Activated T-helper 2 cell treated with anti-CD3 and anti-CD28 coated beads, Interferon-gamma antibody, Interleukin-2, Interleukin-4, amounts not matched to agents 10 μg/mL and 5 μg/mL and 100 μg/mL, durations not matched to agents 14 hours and 24 hours and 36 hours (primary cell): ENCODE data around the gene MRPS22. TPM values are rescaled to one million over a fixed set of nuclear protein-coding genes. Genes with fewer than 3 reads are reported as not detected.

Experiments used
- DNase-seq: peaks from one replicate; pipeline ENCODE4 v3.0.0; 2021; ENCODE audit warnings: low spot score
- H3K27ac Mint-ChIP-seq: one replicate; pipeline ENCODE4 v1.8.0; 2021; ENCODE audit warnings: mixed read lengths
- H3K27me3 Mint-ChIP-seq: one replicate; pipeline ENCODE4 v1.8.0; 2021; ENCODE audit warnings: low read depth, mixed read lengths
- H3K36me3 Mint-ChIP-seq: one replicate; pipeline ENCODE4 v1.8.0; 2021; ENCODE audit warnings: low read depth, mixed read lengths
- H3K4me1 Mint-ChIP-seq: one replicate; pipeline ENCODE4 v1.8.0; 2021; ENCODE audit warnings: low read depth, mixed read lengths
- H3K4me3 Mint-ChIP-seq: one replicate; pipeline ENCODE4 v1.8.0; 2021; ENCODE audit warnings: low read depth, mild to moderate bottlenecking, moderate library complexity, mixed read lengths
- H3K9me3 Mint-ChIP-seq: one replicate; pipeline ENCODE4 v1.8.0; 2021; ENCODE audit warnings: mixed read lengths
- intact Hi-C: fragments of 100-400 bp; cut with micrococcal nuclease; formaldehyde crosslinking; loops from one replicate; pipeline ENCODE4 v1.15.1; 2023
- total RNA-seq: library from RNA; stranded (reverse); gene quantifications from 2 replicates; pipeline ENCODE4 v1.2.3, GENCODE V29; 2022

The MRPS22 gene
- total RNA-seq = 51.2 and 51.9 TPM in 2 replicates

- peak; percentile 78 for DNase-seq
- Mint-ChIP-seq H3K36me3 (peaks cover 22% of the 10 kb centered on the region), H3K4me3 (no peak within 1 kb of the TSS), H3K27me3 (no peaks in the 10 kb centered on the region), H3K27ac (peak within 1 kb of the TSS; percentile 6), H3K4me1 (peaks cover 15% of the 10 kb centered on the region), H3K9me3 (peaks cover 5% of the 10 kb centered on the region)
- intact Hi-C loops = loop anchor here (1.0 to 10.0 kb wide), 4 partner anchors 13 to 752 kb away; partner anchors contain the start of genes CEP70, COPB2 and PIK3CB
These were observed at the start of gene MRPS22 for GRCh38 chr3:139343895-139344856. TSS of gene MRPS22 (plus strand) at chr3:139344020. CDS start at chr3:139344027, 7 bp downstream.

- no peak overlapping the region for H3K4me3 Mint-ChIP-seq
- H3K4me1 Mint-ChIP-seq = peaks cover 25% of the 10 kb centered on the region
- no peaks in the 10 kb centered on the region for H3K36me3 Mint-ChIP-seq
- DNase-seq = no peak
- H3K27ac Mint-ChIP-seq = no peak overlapping the region
- H3K9me3 Mint-ChIP-seq = no peaks in the 10 kb centered on the region
- H3K27me3 Mint-ChIP-seq = peaks cover 4% of the 10 kb centered on the region
- intact Hi-C loops = no loop called here
These were observed 48.8 kb upstream of the MRPS22 start for GRCh38 chr3:139295040-139295439.

GRCh38 chr3:139296141-139296718 is 47.6 kb upstream of the MRPS22 start:
- H3K27me3 Mint-ChIP-seq = peaks cover 4% of the 10 kb centered on the region
- no peaks in the 10 kb centered on the region for H3K36me3 Mint-ChIP-seq
- intact Hi-C loops = no loop called here

GRCh38 chr3:139297588-139298311 is 46.1 kb upstream of the MRPS22 start:
- H3K27ac Mint-ChIP-seq = no peak overlapping the region
- H3K4me1 Mint-ChIP-seq = peaks cover 38% of the 10 kb centered on the region
- DNase-seq = no peak
- intact Hi-C loops = no loop called here
- no peaks in the 10 kb centered on the region for H3K9me3 Mint-ChIP-seq
- no peak overlapping the region for H3K4me3 Mint-ChIP-seq
- H3K27me3 Mint-ChIP-seq = peaks cover 4% of the 10 kb centered on the region
- H3K36me3 Mint-ChIP-seq = no peaks in the 10 kb centered on the region

More at GRCh38 chr3:139296141-139296718, 47.6 kb upstream of the MRPS22 start:
- Mint-ChIP-seq H3K4me1 (peaks cover 28% of the 10 kb centered on the region), H3K27ac (no peak overlapping the region), H3K9me3 (no peaks in the 10 kb centered on the region), H3K4me3 (no peak overlapping the region)
- no peak for DNase-seq

GRCh38 chr3:139299261-139300132 is 44.3 kb upstream of the MRPS22 start:
- Mint-ChIP-seq H3K4me3 (no peak overlapping the region), H3K9me3 (no peaks in the 10 kb centered on the region), H3K4me1 (peaks cover 54% of the 10 kb centered on the region), H3K36me3 (no peaks in the 10 kb centered on the region), H3K27ac (no peak overlapping the region), H3K27me3 (no peaks in the 10 kb centered on the region)
- intact Hi-C loops = no loop called here
- DNase-seq = no peak

- H3K9me3 Mint-ChIP-seq = no peaks in the 10 kb centered on the region
- no peak for DNase-seq
- H3K4me3 Mint-ChIP-seq = no peak overlapping the region
- intact Hi-C loops = no loop called here
- no peaks in the 10 kb centered on the region for H3K36me3 Mint-ChIP-seq
- peaks cover 59% of the 10 kb centered on the region for H3K4me1 Mint-ChIP-seq
- no peaks in the 10 kb centered on the region for H3K27me3 Mint-ChIP-seq
- no peak overlapping the region for H3K27ac Mint-ChIP-seq
These were observed 43.4 kb upstream of the MRPS22 start for GRCh38 chr3:139300416-139300815.

GRCh38 chr3:139301183-139301582 is 42.6 kb upstream of the MRPS22 start:
- Mint-ChIP-seq H3K27me3 (no peaks in the 10 kb centered on the region), H3K9me3 (no peaks in the 10 kb centered on the region), H3K27ac (no peak overlapping the region), H3K4me1 (peaks cover 53% of the 10 kb centered on the region), H3K36me3 (no peaks in the 10 kb centered on the region), H3K4me3 (no peak overlapping the region)
- no peak for DNase-seq
- intact Hi-C loops = no loop called here

- Mint-ChIP-seq H3K4me3 (no peak overlapping the region), H3K36me3 (no peaks in the 10 kb centered on the region), H3K27ac (no peak overlapping the region), H3K4me1 (peaks cover 48% of the 10 kb centered on the region), H3K27me3 (no peaks in the 10 kb centered on the region), H3K9me3 (no peaks in the 10 kb centered on the region)
- intact Hi-C loops = loop anchor here (2.0 kb wide), 1 partner anchor 57 kb away; no protein-coding TSS in a partner anchor
- DNase-seq = no peak
These were observed 42.2 kb upstream of the MRPS22 start for GRCh38 chr3:139301654-139302053.

- Mint-ChIP-seq H3K27me3 (no peaks in the 10 kb centered on the region), H3K9me3 (no peaks in the 10 kb centered on the region), H3K36me3 (no peaks in the 10 kb centered on the region), H3K4me1 (peaks cover 42% of the 10 kb centered on the region), H3K4me3 (peak overlapping the region; percentile 3), H3K27ac (peak overlapping the region; percentile 45)
- intact Hi-C loops = loop anchor here (2.0 kb wide), 1 partner anchor 57 kb away; no protein-coding TSS in a partner anchor
- DNase-seq = peak; percentile 51
These were observed 41.6 kb upstream of the MRPS22 start for GRCh38 chr3:139302084-139302800.

- Mint-ChIP-seq H3K4me3 (peak overlapping the region; percentile 3), H3K27me3 (no peaks in the 10 kb centered on the region), H3K36me3 (no peaks in the 10 kb centered on the region), H3K4me1 (peaks cover 37% of the 10 kb centered on the region), H3K27ac (peak overlapping the region; percentile 45), H3K9me3 (no peaks in the 10 kb centered on the region)
- intact Hi-C loops = loop anchor here (2.0 kb wide), 1 partner anchor 56 kb away; no protein-coding TSS in a partner anchor
- no peak for DNase-seq
These were observed 41.1 kb upstream of the MRPS22 start for GRCh38 chr3:139302801-139303113.

GRCh38 chr3:139303216-139303615 is 40.6 kb upstream of the MRPS22 start:
- no peak for DNase-seq
- Mint-ChIP-seq H3K27me3 (no peaks in the 10 kb centered on the region), H3K27ac (no peak overlapping the region), H3K4me3 (no peak overlapping the region), H3K4me1 (peaks cover 35% of the 10 kb centered on the region), H3K9me3 (no peaks in the 10 kb centered on the region), H3K36me3 (no peaks in the 10 kb centered on the region)
- intact Hi-C loops = loop anchor here (2.0 kb wide), 1 partner anchor 56 kb away; no protein-coding TSS in a partner anchor
